ENCODE data around the gene FAM111B.
A peak's percentile ranks its signal among the peaks of the same experiment; 100 is the strongest.
"Not testable (repeated sequence)": the region's sequence is repeated elsewhere in the genome, so short reads cannot be mapped to it uniquely, and the experiment has no call there.

Gene FAM111B

GRCh38 chr11:59106363-59107336 lies at the start of gene FAM111B:
TSS of gene FAM111B (plus strand) at chr11:59107237. CDS start at chr11:59109626, 2,389 bp downstream.
- DNase-seq (ENCODE audit: low spot score), result peak; percentile 79

- peak; percentile 64 for DNase-seq (ENCODE audit: low spot score)
Measured at GRCh38 chr11:59058120-59059033, 48.7 kb upstream of the FAM111B start.

- DNase-seq (ENCODE audit: low spot score), result not testable (repeated sequence)
Measured at GRCh38 chr11:59060096-59060495, 46.9 kb upstream of the FAM111B start.

- no peak for DNase-seq (ENCODE audit: low spot score)
Measured at GRCh38 chr11:59062602-59063529, 44.2 kb upstream of the FAM111B start.

GRCh38 chr11:59063996-59064727 lies 42.9 kb upstream of the FAM111B start:
- DNase-seq (ENCODE audit: low spot score), result not testable (repeated sequence)

GRCh38 chr11:59069087-59069486 lies 38.0 kb upstream of the FAM111B start:
- DNase-seq (ENCODE audit: low spot score), result no peak

- no peak for DNase-seq (ENCODE audit: low spot score)
Measured at GRCh38 chr11:59076876-59077571, 30.0 kb upstream of the FAM111B start.

- DNase-seq (ENCODE audit: low spot score), result no peak
Measured at GRCh38 chr11:59078435-59078834, 28.6 kb upstream of the FAM111B start.

- DNase-seq (ENCODE audit: low spot score), result no peak
Measured at GRCh38 chr11:59079086-59079485, 28.0 kb upstream of the FAM111B start.

GRCh38 chr11:59080421-59080820 lies 26.6 kb upstream of the FAM111B start:
- not testable (repeated sequence) for DNase-seq (ENCODE audit: low spot score)

GRCh38 chr11:59081430-59082020 lies 25.5 kb upstream of the FAM111B start:
- DNase-seq (ENCODE audit: low spot score), result not testable (repeated sequence)

GRCh38 chr11:59086007-59086406 lies 21.0 kb upstream of the FAM111B start, which contains the start of gene GLYATL1B:
TSS of gene GLYATL1B (plus strand) at chr11:59086307. CDS start at chr11:59086307, 0 bp downstream.
- DNase-seq (ENCODE audit: low spot score), result not testable (repeated sequence)

DNA sequence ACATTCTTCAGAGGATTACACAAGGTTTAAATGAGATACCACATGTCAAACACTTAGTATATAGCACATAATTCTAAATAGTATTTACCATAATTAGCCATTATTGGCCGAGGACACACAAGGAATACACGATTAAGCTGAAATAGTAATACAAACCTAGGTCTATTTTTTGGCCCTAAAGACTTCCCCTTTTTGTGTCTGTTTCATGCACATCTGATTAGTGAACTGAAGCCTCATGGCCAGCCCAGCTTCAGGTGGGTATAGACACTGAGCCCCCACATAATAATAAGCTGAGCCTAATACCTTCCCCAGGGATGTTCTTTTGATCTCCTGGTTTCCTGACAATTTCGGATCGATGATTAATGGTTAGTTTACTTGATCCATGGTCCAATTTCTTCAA lies 18.9 kb upstream of the FAM111B start:
- DNase-seq (ENCODE audit: low spot score), result no peak

GRCh38 chr11:59093576-59093975 lies 13.5 kb upstream of the FAM111B start:
- DNase-seq (ENCODE audit: low spot score), result not testable (repeated sequence)

GRCh38 chr11:59095225-59095624 lies 11.8 kb upstream of the FAM111B start:
- DNase-seq (ENCODE audit: low spot score), result not testable (repeated sequence)

DNA sequence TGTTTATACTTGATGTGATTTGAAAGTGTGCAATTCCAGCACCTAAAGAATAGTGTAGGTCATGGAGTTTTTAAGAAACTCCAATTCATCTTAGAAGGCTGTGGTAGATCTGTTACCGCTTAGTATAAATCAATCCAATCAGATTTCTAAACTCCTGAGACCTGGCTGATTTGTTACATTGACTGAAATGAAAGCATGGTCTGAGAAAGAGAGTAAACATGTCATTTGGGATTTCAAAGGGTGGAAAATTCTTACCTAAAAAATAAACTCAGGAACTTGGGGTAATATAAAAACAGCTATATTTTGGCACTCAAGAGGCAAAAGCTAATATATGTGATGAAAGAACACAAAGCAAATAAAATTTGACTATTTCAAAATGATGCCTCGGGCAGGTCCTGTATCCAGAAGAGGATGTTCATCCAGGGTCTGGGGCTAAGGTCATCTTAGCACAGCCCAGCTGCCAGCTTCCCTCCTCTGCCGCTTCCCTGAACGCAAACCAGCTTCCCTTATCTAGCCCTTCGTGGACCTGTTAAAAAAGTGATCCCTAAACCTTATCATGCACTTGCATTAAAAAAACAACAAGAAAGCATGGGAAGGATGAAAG lies 11.0 kb upstream of the FAM111B start:
- DNase-seq (ENCODE audit: low spot score), result not testable (repeated sequence)

- peak; percentile 36 for DNase-seq (ENCODE audit: low spot score)
Measured at GRCh38 chr11:59097113-59097708, 9.8 kb upstream of the FAM111B start.

- not testable (repeated sequence) for DNase-seq (ENCODE audit: low spot score)
Measured at GRCh38 chr11:59097938-59098337, 9.1 kb upstream of the FAM111B start.
